GM18520 (cell line): ENCODE measurements around the gene MARCHF10.
"Not testable (repeated sequence)": the region's sequence is repeated elsewhere in the genome, so short reads cannot be mapped to it uniquely, and the experiment has no call there.

Source experiments
- ATAC-seq: cut with Tn5 transposase; IDR thresholded peaks from one replicate; pipeline ENCODE4 v1.9.1; 2021; ENCODE audit not compliant: unreplicated experiment

Gene MARCHF10

DNA sequence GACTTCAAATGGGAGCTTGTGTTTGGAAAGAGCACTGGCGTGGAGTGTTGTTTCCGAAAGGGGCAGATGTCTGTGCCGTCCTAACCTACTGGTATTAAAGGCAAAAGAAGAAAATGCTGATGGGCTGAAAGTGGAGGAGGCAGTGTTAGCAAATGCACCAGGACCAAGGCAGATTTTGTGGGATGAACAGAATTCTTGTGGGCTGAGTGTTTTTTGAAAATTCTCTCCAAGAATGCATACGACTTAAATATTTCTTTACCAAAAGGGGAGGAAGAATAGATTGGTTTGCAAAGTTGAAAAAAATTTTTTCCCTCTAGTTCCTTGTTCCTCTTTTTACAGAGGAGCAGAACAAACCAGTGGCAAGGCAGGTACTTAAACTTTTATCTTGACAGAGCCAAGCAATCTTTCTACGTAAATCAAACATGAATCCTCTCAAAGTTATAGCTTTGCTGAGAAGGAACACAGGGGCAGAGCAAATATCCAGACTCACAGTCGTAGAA is 16.8 kb downstream of the MARCHF10 start:
- ATAC-seq, result no peak

DNA sequence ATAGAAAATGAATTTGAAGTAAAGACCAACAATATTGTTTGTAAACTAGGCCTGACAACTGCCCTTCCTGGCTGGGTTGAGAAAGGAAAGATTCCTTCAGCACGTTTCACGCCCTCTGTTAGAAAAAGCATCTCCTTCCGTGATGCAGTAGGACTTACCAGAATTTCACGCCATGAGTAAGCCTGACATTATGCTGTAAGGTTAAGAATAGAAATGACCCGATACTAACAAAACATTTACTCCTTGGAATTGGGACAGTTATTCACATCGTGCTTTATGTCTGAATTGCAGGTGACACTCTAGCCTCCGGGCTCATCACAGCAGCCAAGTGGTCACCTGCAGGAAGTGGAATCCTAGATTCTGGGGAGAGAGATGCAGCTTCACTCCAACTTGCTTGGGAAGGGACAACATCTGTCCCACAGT is 17.5 kb downstream of the MARCHF10 start:
- no peak for ATAC-seq

GRCh38 chr17:62787366-62787765 is 20.7 kb downstream of the MARCHF10 start:
- ATAC-seq, result no peak

DNA sequence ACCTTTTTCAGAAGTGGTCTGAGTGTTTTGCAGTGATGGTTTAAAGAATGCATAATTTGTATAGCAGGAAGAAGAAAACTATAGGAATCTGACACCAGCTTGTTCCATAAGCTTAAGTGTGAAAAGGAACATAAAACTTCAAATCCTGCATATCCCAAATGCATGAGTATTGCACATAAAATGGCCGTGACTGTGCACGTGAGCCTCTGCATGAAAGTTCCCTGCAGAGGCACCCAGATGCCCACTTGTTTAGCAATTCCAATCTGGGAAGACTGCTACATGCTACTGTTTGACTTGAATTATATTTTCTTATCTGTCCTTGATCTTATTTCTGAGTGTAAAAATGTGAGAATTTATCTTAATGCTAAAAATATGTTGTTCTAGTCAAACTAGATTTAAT is 21.5 kb downstream of the MARCHF10 start:
- no peak for ATAC-seq

GRCh38 chr17:62785983-62786382 is 22.1 kb downstream of the MARCHF10 start:
- ATAC-seq, result not testable (repeated sequence)

- ATAC-seq, result no peak
Measured at GRCh38 chr17:62782730-62783270, 25.3 kb downstream of the MARCHF10 start.

- no peak for ATAC-seq
Measured at GRCh38 chr17:62781831-62782251, 26.3 kb downstream of the MARCHF10 start.

GRCh38 chr17:62781356-62781755 is 26.8 kb downstream of the MARCHF10 start:
- ATAC-seq, result no peak

- no peak for ATAC-seq
Measured at GRCh38 chr17:62780951-62781350, 27.2 kb downstream of the MARCHF10 start.

DNA sequence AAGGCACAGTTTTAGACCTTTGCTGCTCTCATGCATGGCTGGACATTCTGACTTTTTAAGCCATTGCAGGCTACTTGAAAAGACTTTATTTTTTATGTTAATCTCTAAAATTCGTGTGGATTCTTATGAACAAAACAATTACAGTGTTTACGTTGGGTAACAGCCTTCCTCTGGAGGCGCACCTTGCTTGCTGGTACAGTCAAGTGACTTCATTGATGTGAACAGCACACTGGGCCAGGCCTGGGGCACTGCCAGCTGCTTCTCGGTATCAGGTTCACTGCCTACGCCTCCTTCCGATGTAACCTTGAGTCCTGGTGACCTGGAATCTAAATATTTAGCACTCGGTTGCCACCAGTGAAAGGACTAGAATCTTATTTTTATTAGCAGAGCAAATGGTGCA is 27.8 kb downstream of the MARCHF10 start:
- ATAC-seq, result no peak

DNA sequence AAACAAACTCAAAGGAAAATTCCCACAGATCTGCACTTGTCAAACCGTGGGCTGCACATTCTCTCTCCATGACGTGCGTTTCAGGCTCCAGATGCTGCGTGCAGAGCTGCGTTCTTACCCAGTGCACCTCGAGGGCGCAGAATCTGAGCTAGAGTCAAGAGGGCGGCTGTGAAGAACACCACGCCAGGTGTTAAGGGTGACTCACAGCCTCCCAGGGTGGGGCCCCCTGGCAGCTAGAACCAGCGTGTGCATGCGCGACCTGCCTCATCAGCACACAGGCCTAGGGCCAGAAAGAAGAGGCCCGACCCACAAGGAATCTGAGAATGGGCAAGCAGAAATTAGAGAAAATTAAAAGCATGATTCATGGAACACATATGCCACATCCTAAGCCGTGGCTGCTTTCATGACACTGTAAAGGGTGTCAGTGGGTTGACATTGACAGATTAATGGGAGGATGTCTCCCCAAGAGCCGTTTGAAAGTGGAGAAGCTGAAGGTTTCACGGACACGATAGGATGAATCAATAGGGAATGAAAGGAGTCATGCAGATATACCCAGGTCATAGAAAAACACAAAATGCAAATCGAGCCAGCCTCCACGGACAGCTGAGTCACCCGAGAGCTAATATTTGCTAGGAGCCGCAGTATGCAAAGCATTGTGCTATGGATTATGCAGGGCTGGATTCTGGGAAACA is 29.0 kb downstream of the MARCHF10 start:
- no peak for ATAC-seq

- ATAC-seq, result no peak
Measured at GRCh38 chr17:62775876-62776275, 32.2 kb downstream of the MARCHF10 start.

GRCh38 chr17:62774338-62774737 is 33.8 kb downstream of the MARCHF10 start:
- no peak for ATAC-seq

GRCh38 chr17:62767997-62768396 is 40.1 kb downstream of the MARCHF10 start:
- no peak for ATAC-seq

- ATAC-seq, result no peak
Measured at GRCh38 chr17:62765351-62765750, 42.8 kb downstream of the MARCHF10 start.

- no peak for ATAC-seq
Measured at GRCh38 chr17:62763891-62764600, 44.1 kb downstream of the MARCHF10 start.

- no peak for ATAC-seq
Measured at GRCh38 chr17:62761884-62762283, 46.2 kb downstream of the MARCHF10 start.

DNA sequence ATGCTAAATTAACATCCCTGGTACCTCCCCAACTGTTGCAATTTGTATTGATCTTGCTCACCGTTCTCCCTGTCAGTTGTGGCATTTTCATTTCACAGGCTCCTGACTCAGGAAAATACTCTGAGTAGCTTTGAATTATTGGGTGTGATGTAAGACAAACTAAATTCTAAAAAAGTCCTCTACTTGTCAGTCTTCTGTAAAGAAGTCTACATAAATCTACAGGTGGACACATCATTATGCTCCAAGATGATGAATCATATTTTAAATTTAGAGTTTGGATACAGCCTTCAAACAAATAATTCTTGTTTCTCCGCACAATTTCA is 47.2 kb downstream of the MARCHF10 start:
- no peak for ATAC-seq

GRCh38 chr17:62760059-62760944 is 47.8 kb downstream of the MARCHF10 start:
- ATAC-seq, result no peak

DNA sequence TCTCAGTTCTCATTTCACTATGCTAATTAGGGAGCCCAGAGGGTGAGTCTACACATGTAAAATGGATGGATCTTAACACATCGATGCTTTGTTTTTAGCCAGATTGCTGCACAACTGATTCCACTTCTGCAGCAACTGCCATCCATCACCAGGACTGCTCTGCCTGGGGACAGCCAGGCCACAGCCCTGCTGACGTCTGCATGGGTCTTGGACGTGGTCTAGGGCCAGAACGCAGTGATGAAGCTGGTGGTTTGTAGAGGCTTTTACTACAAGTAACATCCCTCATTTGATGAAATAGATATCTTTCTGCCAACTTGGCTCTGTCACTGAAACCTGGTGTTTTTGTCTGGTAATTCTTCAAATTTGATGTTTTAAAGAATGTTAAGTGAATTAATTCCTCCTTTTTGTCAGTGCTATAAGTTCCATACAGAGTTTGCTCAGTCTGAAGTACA is 50.6 kb downstream of the MARCHF10 start:
- no peak for ATAC-seq

- ATAC-seq, result no peak
Measured at GRCh38 chr17:62756198-62756597, 51.9 kb downstream of the MARCHF10 start.
